HG03442 (cell line): ENCODE results near the gene PPP1R37.
A peak's percentile ranks its signal among the peaks of the same experiment; 100 is the strongest.

Source experiments
- ATAC-seq: cut with Tn5 transposase; IDR thresholded peaks from one replicate; pipeline ENCODE4 v1.9.1; 2021; ENCODE audit warnings: mild to moderate bottlenecking, moderate library complexity; ENCODE audit not compliant: unreplicated experiment

The PPP1R37 gene

GRCh38 chr19:45136507-45137178 is 43.7 kb downstream of the PPP1R37 start:
- ATAC-seq: no peak

- peak; percentile 68 for ATAC-seq
Measured at GRCh38 chr19:45137179-45137761, 44.3 kb downstream of the PPP1R37 start.

GRCh38 chr19:45138303-45138751 is 45.3 kb downstream of the PPP1R37 start:
- ATAC-seq: no peak

GRCh38 chr19:45139286-45140143 is 46.5 kb downstream of the PPP1R37 start:
- ATAC-seq: no peak

GRCh38 chr19:45140144-45140503 is 47.1 kb downstream of the PPP1R37 start:
- ATAC-seq: no peak

GRCh38 chr19:45140533-45140932 is 47.6 kb downstream of the PPP1R37 start:
- no peak for ATAC-seq

- no peak for ATAC-seq
Measured at GRCh38 chr19:45141203-45141900, 48.4 kb downstream of the PPP1R37 start.

GRCh38 chr19:45142016-45142725 is 49.2 kb downstream of the PPP1R37 start:
- no peak for ATAC-seq

GRCh38 chr19:45142726-45143110 is 49.7 kb downstream of the PPP1R37 start:
- ATAC-seq: no peak

- no peak for ATAC-seq
Measured at GRCh38 chr19:45144431-45145269, 51.7 kb downstream of the PPP1R37 start.

- ATAC-seq: no peak
Measured at GRCh38 chr19:45145270-45146189, 52.6 kb downstream of the PPP1R37 start.

- no peak for ATAC-seq
Measured at GRCh38 chr19:45146251-45146650, 53.3 kb downstream of the PPP1R37 start.

- no peak for ATAC-seq
Measured at GRCh38 chr19:45146741-45147205, 53.8 kb downstream of the PPP1R37 start.

GRCh38 chr19:45147835-45148676 is 55.1 kb downstream of the PPP1R37 start:
- no peak for ATAC-seq

- no peak for ATAC-seq
Measured at GRCh38 chr19:45149129-45149528, 56.1 kb downstream of the PPP1R37 start.

- ATAC-seq: no peak
Measured at GRCh38 chr19:45150180-45150579, 57.2 kb downstream of the PPP1R37 start.

- ATAC-seq: no peak
Measured at GRCh38 chr19:45150751-45151281, 57.8 kb downstream of the PPP1R37 start.
